HG03558 (cell line): Measurements from ENCODE around the gene CHTOP.

Experiments used
- ATAC-seq: cut with Tn5 transposase; IDR thresholded peaks from one replicate; pipeline ENCODE4 v1.9.1; 2021; ENCODE audit warnings: moderate number of reproducible peaks; ENCODE audit not compliant: unreplicated experiment; ENCODE audit errors: extremely low read depth

The CHTOP gene

GRCh38 chr1:153612111-153612754, 21.6 kb upstream of the CHTOP start:
- ATAC-seq, result no peak

- no peak for ATAC-seq
Measured at GRCh38 chr1:153612755-153613331, 21.0 kb upstream of the CHTOP start, which contains the start of gene S100A16. Gene S100A16 (minus strand): TSS chr1:153613137. CDS start chr1:153608151, 4,986 bp downstream.

DNA sequence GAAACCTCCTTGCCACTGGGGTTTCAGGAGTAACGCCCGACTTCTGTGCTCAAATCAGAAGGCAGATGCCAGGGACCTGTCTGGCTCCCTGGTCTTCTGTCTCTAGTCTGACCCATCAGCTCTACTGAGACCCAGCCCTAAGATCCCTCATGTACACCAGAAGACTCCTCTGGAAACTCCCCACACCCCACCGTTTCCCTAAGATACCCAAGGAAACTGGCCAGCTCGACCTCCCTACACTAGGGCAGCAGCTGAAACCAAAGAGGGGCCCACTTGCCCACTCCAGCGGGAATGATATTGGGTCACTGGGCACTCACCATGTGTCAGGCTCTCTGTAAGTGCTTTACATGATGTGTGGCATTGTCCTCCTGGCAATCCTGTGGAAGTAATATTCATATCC, 20.5 kb upstream of the CHTOP start:
- ATAC-seq, result no peak

GRCh38 chr1:153614189-153614900, 19.5 kb upstream of the CHTOP start:
- no peak for ATAC-seq

- no peak for ATAC-seq
Measured at GRCh38 chr1:153614906-153615305, 19.0 kb upstream of the CHTOP start.

DNA sequence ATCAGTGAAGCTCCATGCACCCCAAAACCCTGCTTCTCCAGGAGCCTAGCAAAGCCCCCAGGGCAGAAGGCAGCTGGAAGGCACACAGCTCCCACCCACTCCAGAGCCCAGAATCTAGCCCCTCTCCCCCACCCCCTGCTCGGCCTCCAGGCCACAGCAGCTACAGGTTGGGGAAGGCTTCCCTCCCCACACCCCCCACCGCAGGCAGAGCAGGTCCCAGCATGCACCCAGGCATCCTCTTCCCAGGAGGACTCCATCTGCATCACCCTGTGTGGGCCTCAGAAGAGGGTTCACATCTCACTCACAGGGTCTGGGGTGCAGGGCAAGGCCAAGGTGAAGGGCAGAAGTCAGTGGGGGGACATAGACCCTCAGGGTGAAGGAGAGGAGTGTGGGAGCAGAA, 18.5 kb upstream of the CHTOP start:
- no peak for ATAC-seq

DNA sequence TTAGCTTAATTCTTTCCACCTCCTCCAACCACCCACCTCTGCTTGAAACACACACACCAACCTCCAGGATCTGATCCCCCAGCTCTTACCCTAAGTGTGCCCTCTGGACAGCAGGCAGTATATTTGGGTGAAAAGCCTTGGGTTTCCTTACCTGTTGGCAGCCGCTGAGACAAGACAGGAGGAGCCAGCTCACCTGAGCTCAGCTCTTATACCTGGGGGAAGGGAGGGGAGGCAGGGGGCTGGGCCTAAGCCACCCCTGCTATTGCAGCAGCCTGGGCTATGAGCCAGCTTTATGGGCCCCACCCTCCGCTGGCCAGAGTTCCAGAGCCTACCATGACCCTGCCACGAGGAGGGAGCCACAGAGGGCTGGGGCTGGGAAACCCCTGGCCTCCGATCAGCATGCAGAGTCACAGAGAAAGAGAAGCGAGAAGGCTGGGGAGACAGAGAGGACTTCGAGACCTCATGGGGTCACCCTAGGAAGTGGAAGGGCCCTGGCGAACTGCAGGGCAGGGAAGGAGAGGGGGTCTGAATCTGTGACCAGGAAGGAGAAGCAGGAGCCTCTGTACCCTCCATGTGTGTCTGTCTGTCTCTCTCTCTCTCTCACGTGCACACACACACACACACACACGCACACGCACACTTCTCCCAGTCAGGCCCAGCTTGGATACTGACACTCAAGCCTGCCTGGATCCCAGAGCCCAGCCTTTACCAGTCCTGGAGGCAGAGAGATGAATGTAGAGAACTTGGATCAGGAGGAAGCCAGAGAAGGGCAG, 17.5 kb upstream of the CHTOP start, which contains the start of gene S100A14:
Gene S100A14 (minus strand): TSS at position 182 of the 773 bp plus-strand sequence. CDS start 467 bp downstream, outside the sequence.
- no peak for ATAC-seq

GRCh38 chr1:153616917-153617311, 17.0 kb upstream of the CHTOP start:
- no peak for ATAC-seq

DNA sequence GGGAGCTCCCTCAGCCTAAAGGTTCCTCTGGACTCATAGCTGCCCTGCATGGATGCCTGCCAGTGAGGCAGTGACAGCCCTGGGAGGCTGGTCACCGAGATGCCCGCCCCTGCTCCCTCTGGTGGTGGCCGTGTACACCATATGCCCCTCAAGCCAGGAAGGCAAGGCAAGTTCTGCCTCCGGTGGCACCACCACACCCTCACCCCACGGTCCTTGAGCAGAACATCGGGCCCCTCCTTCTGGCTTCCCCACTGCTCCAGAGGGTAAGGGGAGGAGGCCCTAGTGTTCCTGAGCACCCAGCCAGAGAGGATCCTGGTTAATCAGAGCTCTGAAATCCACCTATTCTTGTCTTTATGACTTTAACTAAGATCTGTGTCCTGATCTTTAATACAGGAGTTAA, 16.2 kb upstream of the CHTOP start:
- no peak for ATAC-seq

- no peak for ATAC-seq
Measured at GRCh38 chr1:153619171-153619570, 14.7 kb upstream of the CHTOP start.

DNA sequence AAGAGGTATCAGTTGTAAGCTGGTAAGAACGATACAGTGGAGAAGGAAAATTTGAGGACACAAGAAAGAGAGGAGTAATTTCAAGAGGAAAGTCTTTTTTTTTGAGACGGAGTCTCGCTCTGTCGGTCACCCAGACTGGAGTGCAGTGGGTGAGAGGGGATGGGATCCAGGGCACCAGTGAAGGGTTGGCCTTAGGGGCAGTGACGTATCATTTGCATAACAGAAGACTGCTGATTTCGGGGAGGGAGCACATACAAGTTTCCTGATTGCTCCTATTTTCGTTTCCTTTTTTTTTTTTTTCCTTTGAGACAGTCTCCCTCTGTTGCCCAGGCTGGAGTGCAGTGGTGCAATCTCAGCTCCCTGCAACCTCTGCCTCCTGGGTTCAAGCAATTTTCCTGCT, 10.8 kb upstream of the CHTOP start:
- ATAC-seq, result no peak

DNA sequence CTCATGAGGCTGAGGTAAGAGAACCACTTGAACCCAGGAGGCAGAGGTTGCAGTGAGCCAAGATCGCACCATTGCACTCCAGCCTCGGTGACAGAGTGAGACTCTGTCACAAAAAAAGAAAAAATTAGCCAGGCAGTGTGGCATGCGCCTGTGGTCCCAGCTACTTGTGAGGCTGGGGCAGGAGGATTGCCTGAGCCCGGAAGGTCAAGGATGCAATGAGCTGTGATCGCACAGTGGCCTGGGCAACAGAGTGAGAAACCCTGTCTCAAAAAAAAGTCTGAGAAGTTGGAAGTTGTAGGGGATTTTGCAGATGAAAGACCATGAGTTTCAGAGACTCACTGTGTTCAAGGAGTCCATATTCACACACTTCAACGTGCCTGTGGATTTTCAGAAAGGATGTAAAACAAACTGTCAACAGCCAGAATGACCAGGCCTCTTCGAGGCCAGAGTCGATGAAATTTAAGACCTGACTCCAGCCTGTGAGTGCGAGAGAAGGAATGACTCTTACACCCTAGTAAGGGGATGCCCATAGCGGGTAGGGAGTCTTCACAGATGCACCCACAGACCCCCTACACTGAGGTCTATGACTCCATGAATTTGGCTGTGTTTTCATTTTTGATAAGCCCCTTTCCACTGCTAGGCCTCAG, 8.8 kb upstream of the CHTOP start:
- ATAC-seq, result no peak

GRCh38 chr1:153626477-153626903, 7.4 kb upstream of the CHTOP start:
- no peak for ATAC-seq

GRCh38 chr1:153626904-153627714, 6.8 kb upstream of the CHTOP start, which contains the start of gene S100A13:
Gene S100A13 (minus strand): TSS chr1:153627505. CDS start chr1:153626472, 1,033 bp downstream.
- ATAC-seq, result no peak

GRCh38 chr1:153627715-153628626, 5.9 kb upstream of the CHTOP start, which contains the start of gene S100A1:
Gene S100A1 (plus strand): TSS chr1:153628434. CDS start chr1:153630522, 2,088 bp downstream.
- ATAC-seq, result no peak

DNA sequence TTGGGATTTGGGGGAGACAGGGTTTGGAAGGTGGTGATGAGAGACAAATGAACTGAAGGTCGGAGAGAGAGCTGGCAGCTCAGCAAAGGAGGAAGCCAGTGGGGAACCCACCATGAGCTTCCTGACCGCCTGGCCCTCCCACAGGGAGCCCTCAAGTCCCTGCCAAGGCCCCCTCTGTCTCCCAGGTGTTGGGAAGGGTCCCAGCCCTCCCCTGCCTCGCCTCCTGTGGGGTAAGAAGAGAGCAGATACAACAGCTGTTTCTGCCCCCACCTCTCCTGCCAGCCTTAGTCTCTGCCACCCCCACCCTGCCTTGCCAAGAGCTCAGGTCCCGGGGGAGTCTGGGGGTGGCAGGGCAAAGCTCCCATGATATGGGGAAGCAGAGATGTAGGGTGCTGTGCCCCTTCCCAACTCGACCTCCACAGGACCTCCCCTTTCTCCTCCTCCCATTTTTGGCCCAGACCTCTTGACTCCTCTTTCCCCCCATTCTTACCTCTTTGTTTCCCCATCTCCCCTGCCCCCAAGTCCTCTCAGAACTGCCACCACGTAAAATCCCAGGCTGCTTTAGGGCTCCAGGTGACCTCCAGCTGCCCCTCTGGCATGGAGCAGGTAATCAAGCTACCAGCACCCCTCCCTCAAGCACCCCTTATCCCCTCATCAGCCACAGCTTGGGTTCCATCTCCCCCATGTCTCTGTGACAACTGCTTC, 5.1 kb upstream of the CHTOP start:
- no peak for ATAC-seq

GRCh38 chr1:153629343-153629665, 4.6 kb upstream of the CHTOP start:
- no peak for ATAC-seq

DNA sequence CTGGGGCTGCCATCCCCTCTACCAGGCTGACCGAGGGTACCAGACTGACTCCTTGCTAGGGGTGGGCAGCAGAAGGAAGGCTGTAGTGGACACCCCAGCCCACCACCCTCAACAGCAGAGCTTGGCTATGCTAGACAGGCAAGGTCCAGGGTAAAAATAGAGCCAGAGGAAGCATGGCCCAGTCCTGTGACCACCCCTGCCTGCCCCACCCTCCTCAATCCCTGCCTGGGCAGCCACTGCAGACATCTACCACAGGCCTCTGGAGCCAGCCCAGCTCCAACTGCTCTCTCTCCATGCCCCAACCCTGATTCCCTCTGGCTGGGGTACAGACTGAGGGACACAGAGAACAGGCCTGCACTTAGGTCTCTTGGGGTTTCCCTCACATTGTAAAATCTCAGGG, 3.9 kb upstream of the CHTOP start:
- no peak for ATAC-seq
